CD4-positive, alpha-beta T cell (primary cell): Measurements from ENCODE around the gene PTPA. TPM values are rescaled to one million over a fixed set of nuclear protein-coding genes. Genes with fewer than 3 reads are reported as not detected.

Experiments
- ATAC-seq: fragments of 200-7000 bp; cut with Tn5 transposase; one replicate; pipeline ENCODE4 v1.10.0; 2022; ENCODE audit warnings: mild to moderate bottlenecking; ENCODE audit not compliant: poor library complexity
- CTCF ChIA-PET: fragments of 350-600 bp; sonication (Branson Sonifier 250); formaldehyde crosslinking; loops from one replicate; lab custom pipeline; 2021; ENCODE audit warnings: antibody characterized with exemption, inconsistent platforms; lab: Charles Lee
- POLR2A ChIA-PET: fragments of 350-600 bp; sonication (Branson Sonifier 250); formaldehyde crosslinking; loops from one replicate; lab custom pipeline; 2021; ENCODE audit warnings: antibody characterized with exemption, inconsistent platforms; lab: Charles Lee
- DNase-seq, 14 experiments: peaks; one replicate each; pipeline ENCODE4 v3.0.0-alpha.2; 2013 to 2020; ENCODE audit warnings: mixed read lengths in 2 of 14
- H3K27ac ChIP-seq, 2 donors: one replicate each; pipeline versions ENCODE4 v1.5.1 to v1.7.0; 2013; ENCODE audit warnings: low read length in 2 of 2, low read depth in 1 of 2, mild to moderate bottlenecking in 1 of 2
- H3K27me3 ChIP-seq, 2 experiments: 1 replicate in 1 of 2; 2 replicates in 1 of 2; pipeline versions ENCODE4 v1.6.1 to v1.7.0; 2013; ENCODE audit warnings: low read length in 2 of 2, control low read depth in 1 of 2, mild to moderate bottlenecking in 1 of 2, moderate library complexity in 1 of 2; ENCODE audit not compliant: insufficient read depth in 2 of 2, control insufficient read depth in 1 of 2
- H3K36me3 ChIP-seq: one replicate; pipeline ENCODE4 v1.6.1; 2013; ENCODE audit warnings: low read length, control low read depth; ENCODE audit not compliant: insufficient read depth
- H3K4me1 ChIP-seq: one replicate; pipeline ENCODE4 v1.6.1; 2013; ENCODE audit warnings: low read length, control low read depth; ENCODE audit not compliant: insufficient read depth
- H3K4me3 ChIP-seq: one replicate; pipeline ENCODE4 v1.5.1; 2013; ENCODE audit warnings: mild to moderate bottlenecking, low read length, moderate library complexity
- H3K9me3 ChIP-seq, 2 experiments: 1 replicate in 1 of 2; 2 replicates in 1 of 2; pipeline versions ENCODE4 v1.6.1 to v1.7.0; 2013; ENCODE audit warnings: low read length in 2 of 2, mild to moderate bottlenecking in 2 of 2, control low read depth in 1 of 2, moderate library complexity in 1 of 2; ENCODE audit not compliant: control insufficient read depth in 1 of 2, insufficient read depth in 1 of 2
- H3K27ac Mint-ChIP-seq: one replicate; pipeline ENCODE4 v1.8.0; 2020; ENCODE audit warnings: mixed read lengths
- H3K27me3 Mint-ChIP-seq: one replicate; pipeline ENCODE4 v1.8.0; 2021; ENCODE audit warnings: mixed read lengths
- H3K36me3 Mint-ChIP-seq: one replicate; pipeline ENCODE4 v1.8.0; 2021; ENCODE audit warnings: low read depth, mixed read lengths
- H3K4me1 Mint-ChIP-seq: one replicate; pipeline ENCODE4 v1.8.0; 2021; ENCODE audit warnings: low read depth, mixed read lengths
- H3K4me3 Mint-ChIP-seq: one replicate; pipeline ENCODE4 v1.8.0; 2020; ENCODE audit warnings: mild to moderate bottlenecking, mixed read lengths
- H3K9me3 Mint-ChIP-seq: one replicate; pipeline ENCODE4 v1.8.0; 2020; ENCODE audit warnings: mixed read lengths
- intact Hi-C, 2 experiments: fragments of 100-400 bp; cut with DNase I in 1 of 2; cut with micrococcal nuclease in 1 of 2; formaldehyde crosslinking; loops; one replicate each; pipeline versions ENCODE4 v1.15.1 to v1.9.0; 2023 to 2025; cut with DNase I, micrococcal nuclease
- total RNA-seq, 174 experiments: library from RNA in 2 of 174; stranded (reverse) in 2 of 174; gene quantifications; one replicate each; pipeline ENCODE4 v1.2.3 and lab custom pipeline; 2021 to 2026
- TF ChIP-seq, protein P1 (sequence below): fragments of 200-600 bp; IDR thresholded peaks from one replicate; pipeline ENCODE4 v1.8.0; 2022; ENCODE audit warnings: antibody characterized with exemption, mild to moderate bottlenecking

PTPA gene
- total RNA-seq, 2 experiments from 2014 or later, result 21.6 to 23.3 TPM

DNA sequence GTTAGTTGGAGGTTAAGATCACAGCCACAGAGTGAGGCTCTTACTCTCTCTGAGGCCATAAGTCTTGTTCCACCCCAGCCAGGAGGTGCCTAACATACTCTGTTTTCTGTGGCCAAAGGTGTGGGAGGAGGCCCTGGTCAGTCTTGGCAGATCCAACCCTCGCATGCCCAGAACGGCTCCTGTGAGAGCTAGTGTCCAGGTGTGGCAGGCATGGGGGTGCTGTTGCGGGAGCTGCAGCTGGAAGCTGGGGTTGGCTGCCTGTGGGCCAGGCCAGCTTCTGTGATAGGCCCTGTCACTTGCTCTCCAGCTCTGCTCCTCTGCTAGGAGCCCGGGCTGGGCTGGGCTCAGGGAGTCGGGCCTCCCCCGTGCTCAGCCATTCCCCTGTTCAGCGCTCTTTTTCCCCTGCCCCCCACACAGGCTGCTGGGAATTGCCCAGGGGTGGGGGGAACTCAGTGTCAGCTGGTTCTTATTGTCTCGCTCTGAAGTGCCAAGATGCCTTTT, 35.3 kb downstream of the PTPA start:
- Mint-ChIP-seq H3K4me1 (peaks cover 13% of the 10 kb centered on the region), H3K4me3 (no peak overlapping the region), H3K27ac (no peak overlapping the region), H3K36me3 (peaks cover 27% of the 10 kb centered on the region), H3K27me3 (no peaks in the 10 kb centered on the region), H3K9me3 (no peaks in the 10 kb centered on the region)
- no peaks in the 10 kb centered on the region for H3K27me3 ChIP-seq
- H3K9me3 ChIP-seq, result no peaks in the 10 kb centered on the region
- intact Hi-C loops, result no loop called here
- DNase-seq (no peak), ATAC-seq (no peak)
- H3K4me1 ChIP-seq, result peaks cover 21% of the 10 kb centered on the region
- CTCF ChIA-PET, result interaction anchor here (4.9 kb wide), 1 partner anchor 15 kb away, joined by 57 read pairs; no protein-coding TSS in a partner anchor
- POLR2A ChIA-PET, result no interaction called here
- H3K27ac ChIP-seq, result no peak overlapping the region
- no peak overlapping the region for H3K4me3 ChIP-seq
- TF ChIP-seq, protein P1, sequence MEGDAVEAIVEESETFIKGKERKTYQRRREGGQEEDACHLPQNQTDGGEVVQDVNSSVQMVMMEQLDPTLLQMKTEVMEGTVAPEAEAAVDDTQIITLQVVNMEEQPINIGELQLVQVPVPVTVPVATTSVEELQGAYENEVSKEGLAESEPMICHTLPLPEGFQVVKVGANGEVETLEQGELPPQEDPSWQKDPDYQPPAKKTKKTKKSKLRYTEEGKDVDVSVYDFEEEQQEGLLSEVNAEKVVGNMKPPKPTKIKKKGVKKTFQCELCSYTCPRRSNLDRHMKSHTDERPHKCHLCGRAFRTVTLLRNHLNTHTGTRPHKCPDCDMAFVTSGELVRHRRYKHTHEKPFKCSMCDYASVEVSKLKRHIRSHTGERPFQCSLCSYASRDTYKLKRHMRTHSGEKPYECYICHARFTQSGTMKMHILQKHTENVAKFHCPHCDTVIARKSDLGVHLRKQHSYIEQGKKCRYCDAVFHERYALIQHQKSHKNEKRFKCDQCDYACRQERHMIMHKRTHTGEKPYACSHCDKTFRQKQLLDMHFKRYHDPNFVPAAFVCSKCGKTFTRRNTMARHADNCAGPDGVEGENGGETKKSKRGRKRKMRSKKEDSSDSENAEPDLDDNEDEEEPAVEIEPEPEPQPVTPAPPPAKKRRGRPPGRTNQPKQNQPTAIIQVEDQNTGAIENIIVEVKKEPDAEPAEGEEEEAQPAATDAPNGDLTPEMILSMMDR, result no peak
- H3K36me3 ChIP-seq, result peaks cover 52% of the 10 kb centered on the region

DNA sequence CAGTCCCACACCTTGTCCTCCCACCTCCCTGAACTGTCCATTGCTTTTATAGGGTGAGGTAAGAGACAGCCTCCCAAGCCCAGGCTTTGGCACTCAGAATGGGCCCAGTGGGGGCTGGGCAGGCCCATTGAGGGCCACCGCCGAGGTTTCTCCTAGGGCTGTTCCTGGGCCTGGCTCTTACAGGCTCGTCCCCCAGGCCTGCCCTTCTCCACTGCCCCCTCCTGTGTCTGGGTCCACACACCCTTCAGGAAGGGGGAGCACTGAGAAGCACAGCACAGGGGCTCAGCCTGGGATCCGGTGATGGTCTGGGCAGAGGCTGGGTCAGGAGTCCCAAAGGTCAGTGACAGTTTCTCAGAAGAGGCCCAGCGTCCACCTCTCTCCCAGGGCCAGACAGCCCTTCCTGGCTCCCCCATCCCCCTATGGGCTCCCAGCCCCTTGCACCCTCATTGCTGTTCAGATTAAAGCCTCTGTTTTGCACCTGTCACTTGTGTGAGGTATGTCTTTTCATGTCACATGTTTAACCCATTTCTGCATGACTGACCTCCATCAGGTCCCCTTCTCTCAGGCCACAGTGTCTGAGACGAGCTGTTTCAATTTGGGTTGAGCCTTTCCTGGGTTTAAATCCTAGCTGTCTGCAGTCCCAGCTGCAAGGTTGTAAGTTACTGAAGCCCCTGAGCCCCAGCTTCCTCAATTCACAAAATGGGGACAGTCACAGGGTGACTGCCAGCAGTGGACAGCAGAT, 37.4 kb downstream of the PTPA start:
- Histone ChIP-seq H3K27ac (no peak overlapping the region), H3K4me1 (no peaks in the 10 kb centered on the region), H3K9me3 (no peaks in the 10 kb centered on the region), H3K4me3 (no peak overlapping the region), H3K27me3 (no peaks in the 10 kb centered on the region), H3K36me3 (peaks cover 37% of the 10 kb centered on the region)
- H3K4me1 Mint-ChIP-seq, result no peaks in the 10 kb centered on the region
- POLR2A ChIA-PET, result no interaction called here
- TF ChIP-seq, protein P1, result no peak
- CTCF ChIA-PET, result interaction anchor here (1.7 kb wide), 1 partner anchor 17 kb away, joined by 6 read pairs; no protein-coding TSS in a partner anchor
- H3K27ac Mint-ChIP-seq, result no peak overlapping the region
- H3K4me3 Mint-ChIP-seq, result no peak overlapping the region
- H3K27me3 Mint-ChIP-seq, result no peaks in the 10 kb centered on the region
- H3K9me3 Mint-ChIP-seq, result no peaks in the 10 kb centered on the region
- peaks cover 21% of the 10 kb centered on the region for H3K36me3 Mint-ChIP-seq
- intact Hi-C loops, result no loop called here
- DNase-seq (no peak), ATAC-seq (no peak)

DNA sequence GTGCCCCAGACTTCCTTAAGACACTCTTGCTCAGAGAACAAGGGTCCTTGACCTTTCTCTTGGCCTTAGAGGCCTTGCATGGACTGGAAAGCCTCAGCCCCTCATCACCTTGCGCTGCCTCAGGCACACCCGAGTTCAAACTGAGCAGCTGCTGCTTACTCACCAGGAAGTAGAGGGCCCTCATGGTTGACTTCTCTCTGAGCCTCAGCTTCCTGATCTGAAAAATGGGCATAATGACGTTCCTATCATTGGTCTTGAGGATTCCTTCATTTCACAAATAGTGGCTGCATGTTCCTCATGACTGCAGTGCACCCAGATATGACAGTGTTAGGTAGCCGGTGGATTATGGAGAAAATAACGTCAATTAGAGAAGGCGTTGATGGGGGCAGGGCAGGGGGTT, 38.2 kb downstream of the PTPA start:
- no peaks in the 10 kb centered on the region for H3K4me1 ChIP-seq
- Mint-ChIP-seq H3K4me1 (no peaks in the 10 kb centered on the region), H3K36me3 (peaks cover 16% of the 10 kb centered on the region), H3K27ac (no peak overlapping the region), H3K27me3 (no peaks in the 10 kb centered on the region), H3K4me3 (no peak overlapping the region), H3K9me3 (no peaks in the 10 kb centered on the region)
- no peaks in the 10 kb centered on the region for H3K27me3 ChIP-seq
- TF ChIP-seq, protein P1, result no peak
- intact Hi-C loops, result no loop called here
- H3K36me3 ChIP-seq, result peaks cover 30% of the 10 kb centered on the region
- no peak for ATAC-seq
- H3K9me3 ChIP-seq, result no peaks in the 10 kb centered on the region
- no peak overlapping the region for H3K4me3 ChIP-seq
- POLR2A ChIA-PET, result no interaction called here
- H3K27ac ChIP-seq, result no peak overlapping the region
- CTCF ChIA-PET, result interaction anchor here (1.7 kb wide), 1 partner anchor 18 kb away, joined by 6 read pairs; no protein-coding TSS in a partner anchor
- DNase-seq, result no peak
